GM21723 (cell line): ENCODE measurements around the gene DUXB.
A peak's percentile ranks its signal among the peaks of the same experiment; 100 is the strongest.

Experiments used
- ATAC-seq: cut with Tn5 transposase; IDR thresholded peaks from one replicate; pipeline ENCODE4 v1.9.1; 2021; ENCODE audit warnings: mild to moderate bottlenecking, moderate library complexity; ENCODE audit not compliant: unreplicated experiment

DUXB gene, protein sequence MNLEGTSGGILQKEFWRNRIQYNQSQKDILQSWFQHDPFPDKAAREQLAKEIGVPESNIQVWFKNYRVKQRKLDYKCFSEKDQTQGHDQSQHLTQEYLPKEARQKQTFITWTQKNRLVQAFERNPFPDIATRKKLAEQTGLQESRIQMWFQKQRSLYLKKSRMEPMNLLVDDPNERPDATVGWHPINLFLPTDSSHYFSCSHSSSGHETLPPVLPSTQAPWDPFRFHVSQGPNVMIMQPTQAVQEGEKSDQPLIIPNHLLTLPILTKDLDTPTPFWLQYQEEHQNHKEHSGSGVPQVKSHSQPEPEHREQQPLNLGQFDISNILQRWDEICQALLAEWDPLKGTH

DNA sequence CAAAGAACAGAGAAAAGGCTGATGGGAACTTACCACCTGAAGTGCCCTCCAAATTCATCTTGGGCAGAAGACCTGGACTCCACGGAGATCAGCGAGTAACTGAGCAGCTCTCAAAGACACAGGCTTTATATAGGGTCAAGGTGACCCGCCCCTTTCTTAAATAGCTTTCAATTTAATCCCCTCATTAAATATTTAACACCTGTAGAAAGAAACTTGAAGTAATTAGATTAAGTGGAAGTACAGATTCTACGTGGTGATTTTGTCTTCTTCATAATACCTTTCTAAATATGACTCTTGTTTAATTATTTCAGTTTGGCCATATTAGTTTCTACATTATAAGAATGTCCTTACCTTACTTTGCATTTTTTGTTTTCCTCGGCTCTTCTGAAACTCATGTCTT, at the start of gene DUXB:
Gene DUXB, minus strand, starts transcription at position 101 of the 400 bp plus-strand sequence. Its CDS starts 43 bp downstream, at position 58.
- ATAC-seq = no peak

DNA sequence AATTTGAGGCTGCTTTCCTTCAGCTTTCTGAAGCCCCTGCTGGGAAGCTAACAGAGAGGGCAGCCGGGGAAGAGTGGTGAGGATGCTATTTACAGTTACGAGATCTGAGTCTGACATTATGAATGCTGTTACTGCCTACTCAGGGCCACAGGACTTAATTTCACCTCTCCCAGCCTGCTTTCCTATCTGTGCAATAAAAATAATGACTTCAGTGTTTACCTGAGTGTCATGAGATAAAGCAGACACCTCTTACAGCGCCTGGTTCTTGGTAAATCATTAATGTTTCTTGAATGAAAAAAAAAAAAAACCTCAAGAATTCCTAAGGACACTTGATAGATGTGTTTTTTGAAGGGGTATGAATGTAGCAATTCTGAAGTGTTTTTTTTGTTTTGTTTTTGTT, 49.3 kb upstream of the DUXB start:
- ATAC-seq = no peak

DNA sequence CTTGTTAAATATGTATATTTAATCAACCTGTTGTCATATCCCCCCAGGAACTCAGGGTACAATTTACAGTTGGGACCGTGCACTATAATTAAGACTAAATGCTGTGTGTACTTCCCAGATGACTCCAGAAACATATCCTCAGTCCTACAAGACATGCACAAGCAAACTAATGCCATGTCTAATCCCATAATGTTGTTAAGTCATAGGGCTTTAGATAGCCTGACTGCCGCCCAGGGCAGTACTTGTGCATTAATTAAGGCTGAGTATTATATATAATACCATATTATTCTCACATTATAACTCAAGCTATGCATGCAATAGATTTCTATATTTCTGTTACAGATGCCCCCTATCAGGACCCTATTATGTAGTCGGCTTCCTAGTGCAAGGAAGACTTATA, 45.1 kb upstream of the DUXB start:
- no peak for ATAC-seq

DNA sequence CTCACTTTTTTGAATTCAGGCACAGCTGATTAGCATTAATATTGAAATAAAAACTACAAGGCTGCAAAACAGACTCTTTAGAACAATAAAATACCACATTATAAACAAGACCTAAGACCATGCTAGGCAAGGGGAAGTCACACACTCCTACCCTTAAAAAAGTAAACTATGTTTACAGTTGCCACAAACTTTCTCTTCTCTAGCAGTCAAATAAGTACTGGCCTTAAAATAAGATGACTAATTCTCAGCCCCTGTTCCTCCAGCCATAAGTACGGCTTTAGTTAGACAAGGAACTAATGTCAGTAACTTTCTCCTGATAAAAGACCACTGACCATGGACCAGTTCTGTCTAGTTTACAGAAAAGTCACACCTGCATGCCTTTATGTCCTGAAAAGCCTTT, 44.6 kb upstream of the DUXB start:
- peak; percentile 90 for ATAC-seq

DNA sequence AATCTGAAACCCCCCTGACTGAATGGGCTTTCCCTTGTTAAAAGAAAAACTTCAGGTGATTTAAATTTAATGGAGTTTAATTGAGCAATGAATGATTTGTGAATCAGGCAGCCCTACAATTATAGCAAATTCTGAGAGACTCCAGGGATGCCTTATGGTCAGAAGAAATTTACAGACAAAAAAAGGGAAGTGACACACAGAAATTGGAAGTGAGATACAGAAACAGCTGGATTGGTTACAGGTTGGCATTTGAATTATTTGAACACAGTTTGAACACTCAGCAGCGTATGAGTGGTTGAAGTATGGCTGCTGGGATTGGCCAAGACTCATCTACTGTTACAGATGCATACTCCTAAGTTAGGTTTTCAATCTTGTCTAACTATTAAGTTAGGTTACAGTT, 44.0 kb upstream of the DUXB start:
- ATAC-seq = peak; percentile 43

DNA sequence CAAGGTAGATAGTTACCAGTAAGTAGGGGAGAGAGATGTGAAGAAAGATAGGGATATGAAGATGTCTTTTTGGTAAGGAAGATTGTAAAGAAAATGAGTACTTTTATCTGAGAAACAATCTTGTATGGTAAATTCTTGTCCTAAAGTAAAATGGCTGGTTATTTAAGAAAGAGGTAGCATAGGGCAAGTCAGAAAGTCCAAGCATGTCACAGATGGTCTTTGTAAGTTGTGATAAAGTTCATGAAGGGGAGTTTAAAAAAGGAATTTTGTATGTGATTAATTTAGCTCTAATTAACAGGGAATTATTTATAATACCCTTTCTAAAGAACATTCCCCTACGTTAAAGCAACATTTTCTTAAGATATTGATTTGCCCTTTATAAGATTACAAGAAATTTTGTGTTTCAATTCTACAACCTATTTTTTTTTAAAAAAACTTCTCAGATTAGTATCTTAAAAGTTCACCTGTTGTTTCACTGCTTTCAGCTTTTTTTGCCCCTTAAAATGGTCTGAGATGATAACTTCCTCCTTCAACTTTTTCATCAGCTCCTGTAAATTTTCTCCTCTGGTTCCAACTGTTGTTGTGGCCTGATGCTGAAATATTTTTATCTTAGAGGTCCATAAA, 41.3 kb upstream of the DUXB start:
- ATAC-seq = no peak

DNA sequence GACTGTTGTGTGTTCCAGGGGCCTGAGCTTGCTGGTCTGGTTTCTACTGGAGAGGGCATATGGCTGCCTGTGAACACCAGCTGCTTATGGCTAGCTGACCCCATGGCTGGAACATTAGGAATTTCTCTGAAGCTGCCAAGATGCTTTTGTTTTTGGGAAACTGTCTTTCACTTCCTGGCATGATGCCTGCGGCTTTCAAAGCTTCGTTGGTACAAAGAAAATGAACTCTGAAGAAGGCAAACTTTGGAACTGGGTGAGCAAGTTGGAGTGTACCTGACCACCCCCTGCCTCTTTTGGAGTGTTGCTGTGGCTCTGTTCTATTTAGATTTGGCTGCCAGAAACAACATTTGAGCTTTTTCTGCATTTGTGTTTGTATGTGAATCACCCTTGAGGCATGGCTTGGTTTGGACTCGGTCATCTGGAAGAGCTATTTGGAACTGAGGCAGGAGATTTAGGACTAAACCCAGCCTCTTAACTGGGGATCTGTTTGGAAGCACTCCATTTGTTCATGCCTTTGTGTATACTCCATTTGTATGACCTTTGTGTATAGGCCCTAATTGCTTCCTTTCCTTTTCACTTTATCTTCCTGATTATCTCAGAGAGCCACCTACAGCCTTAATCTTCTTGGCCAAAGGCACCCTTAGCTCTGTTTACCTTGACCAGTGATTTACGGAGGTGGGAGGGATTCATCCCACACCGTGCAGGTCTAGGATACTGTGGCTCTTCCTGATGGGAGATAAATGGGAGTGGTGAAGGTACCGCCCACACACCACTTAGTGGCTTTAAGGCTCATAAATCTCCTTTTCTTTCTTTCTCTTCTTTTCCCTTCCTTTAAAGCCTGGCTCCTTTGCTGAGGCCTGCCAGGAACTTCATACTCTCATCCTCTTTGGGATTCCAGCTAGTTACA, 32.3 kb upstream of the DUXB start:
- ATAC-seq = no peak

DNA sequence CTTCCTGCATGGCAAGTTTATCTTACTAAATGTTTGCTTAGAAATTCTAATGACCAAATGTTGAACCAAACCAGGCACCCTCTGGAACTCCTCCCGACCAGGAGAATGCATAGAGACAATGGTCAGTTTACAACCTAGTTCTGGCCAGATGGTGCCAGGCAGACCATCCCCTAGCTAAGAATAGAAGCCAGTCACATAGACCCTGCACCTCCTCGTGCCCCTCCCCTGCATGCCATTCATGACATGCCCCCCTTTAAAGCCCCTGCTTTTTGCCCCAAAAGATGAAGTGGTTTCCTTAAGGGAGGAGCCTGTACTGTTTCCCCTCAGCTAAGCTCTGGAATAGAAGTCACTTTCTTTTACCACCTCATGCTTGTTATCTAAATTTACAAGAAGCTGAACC, 31.6 kb upstream of the DUXB start:
- ATAC-seq = no peak

DNA sequence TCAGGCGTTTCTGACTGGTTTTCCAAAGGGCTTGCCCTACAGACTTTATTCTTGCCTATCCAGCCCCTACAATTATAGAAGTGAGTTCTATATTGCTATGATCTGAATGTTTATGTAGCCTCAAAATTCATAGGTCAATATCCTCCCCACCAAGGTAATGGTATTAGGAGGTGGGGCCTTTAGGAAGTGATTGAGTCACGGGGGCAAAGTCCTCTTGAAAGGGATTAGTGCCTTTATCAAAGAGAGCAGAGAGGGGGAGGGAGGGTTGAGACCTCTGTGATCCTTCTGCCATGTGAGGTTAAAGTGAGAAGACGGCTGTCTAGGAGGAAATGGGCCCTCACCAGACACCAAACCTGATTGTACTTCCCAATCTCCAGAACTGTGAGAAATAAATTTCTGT, 26.0 kb upstream of the DUXB start:
- ATAC-seq = no peak

DNA sequence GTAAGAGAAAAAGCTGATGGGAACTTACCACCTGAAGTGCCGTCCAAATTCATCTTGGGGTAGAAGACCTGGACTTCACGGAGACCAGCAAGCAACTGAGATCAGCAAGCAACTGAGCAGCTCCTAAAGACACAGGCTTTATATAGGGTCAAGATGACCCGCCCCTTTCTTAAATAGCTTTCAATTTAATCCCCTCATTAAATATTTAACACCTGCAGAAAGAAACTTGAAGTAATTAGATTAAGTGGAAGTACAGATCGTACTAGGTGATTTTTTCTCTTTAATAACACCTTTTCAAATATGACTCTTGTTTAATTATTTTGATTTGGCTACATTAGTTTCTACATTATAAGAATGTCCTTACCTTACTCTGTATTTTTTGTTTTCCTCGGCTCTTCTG, 25.1 kb upstream of the DUXB start, which contains the start of gene CPHXL:
Gene CPHXL, minus strand, starts transcription at position 101 of the 400 bp plus-strand sequence. Its CDS starts 48 bp downstream, at position 53.
- ATAC-seq = no peak

DNA sequence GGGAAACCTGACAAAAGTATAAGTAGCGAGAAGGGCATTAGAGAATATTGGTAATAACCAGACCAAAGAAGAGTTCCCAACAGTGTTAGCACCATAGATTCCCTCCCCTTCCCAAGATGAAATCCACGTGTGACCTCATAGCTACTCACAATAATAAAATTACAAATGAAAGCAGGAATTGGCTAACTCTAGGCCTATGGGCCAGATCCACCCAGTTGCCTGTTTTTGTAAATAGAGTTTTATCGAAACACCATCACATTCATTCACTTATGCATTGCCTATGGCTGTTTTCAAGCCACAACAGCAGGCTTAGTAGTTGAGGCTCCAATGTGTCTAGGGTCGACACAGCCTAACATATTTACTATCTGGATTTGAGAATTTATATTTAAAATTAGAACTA, 17.2 kb upstream of the DUXB start:
- no peak for ATAC-seq

DNA sequence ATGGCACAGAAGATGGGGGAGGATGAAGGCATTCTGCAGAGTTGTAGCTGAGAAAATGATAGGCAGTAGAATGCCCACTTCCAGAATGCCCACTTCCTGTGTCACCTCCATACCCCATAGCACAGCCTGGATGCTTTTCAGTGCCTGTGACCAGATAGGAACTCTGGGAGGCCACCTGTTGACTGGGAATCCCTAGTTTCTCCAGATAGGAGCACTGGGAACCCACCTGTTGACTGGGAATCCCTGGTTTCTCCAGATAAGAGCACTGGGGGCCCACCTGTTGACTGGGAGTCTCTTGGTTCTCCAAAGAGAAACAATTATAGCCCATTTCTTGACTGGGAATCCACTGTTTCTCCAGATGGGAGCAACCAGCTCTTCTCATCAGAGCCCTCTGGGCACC, 13.4 kb upstream of the DUXB start:
- no peak for ATAC-seq

DNA sequence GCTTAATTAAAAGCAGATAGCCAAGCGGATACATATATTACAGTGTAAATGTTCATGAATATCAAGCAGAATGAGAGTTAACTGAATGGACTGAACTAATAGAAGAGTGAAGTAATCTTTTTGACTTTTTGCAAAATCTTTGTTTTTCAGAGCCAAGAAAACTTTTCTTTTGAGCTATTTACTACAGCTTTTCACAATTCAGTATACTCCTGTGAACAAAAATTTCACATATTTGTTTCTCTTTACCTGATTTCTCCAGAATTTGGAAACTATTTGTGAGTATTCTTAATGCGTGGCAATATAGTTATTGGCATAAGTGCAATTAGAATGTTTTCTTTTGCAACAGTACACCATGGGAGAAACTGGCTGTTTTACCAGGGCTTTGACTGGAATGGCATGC, 9.1 kb upstream of the DUXB start:
- ATAC-seq = no peak

DNA sequence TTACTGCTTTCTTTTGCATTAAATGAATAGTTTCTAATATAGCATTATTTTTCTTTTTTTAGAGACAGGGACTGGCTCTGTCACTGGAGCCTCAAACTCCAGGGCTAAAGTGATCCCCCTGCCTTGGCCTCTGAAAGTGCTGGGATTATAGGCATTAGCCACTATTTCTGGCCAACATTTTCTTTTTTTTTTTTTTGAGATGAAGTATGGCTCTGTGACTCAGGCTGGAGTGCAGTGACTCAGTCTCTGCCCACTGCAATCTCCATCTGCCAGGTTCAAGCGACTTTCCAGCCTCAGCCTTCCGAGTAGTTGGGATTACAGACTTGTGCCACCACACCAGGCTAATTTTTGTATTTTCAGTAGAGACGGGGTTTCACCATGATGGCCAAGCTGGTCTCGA, 2.0 kb upstream of the DUXB start:
- ATAC-seq = no peak

DNA sequence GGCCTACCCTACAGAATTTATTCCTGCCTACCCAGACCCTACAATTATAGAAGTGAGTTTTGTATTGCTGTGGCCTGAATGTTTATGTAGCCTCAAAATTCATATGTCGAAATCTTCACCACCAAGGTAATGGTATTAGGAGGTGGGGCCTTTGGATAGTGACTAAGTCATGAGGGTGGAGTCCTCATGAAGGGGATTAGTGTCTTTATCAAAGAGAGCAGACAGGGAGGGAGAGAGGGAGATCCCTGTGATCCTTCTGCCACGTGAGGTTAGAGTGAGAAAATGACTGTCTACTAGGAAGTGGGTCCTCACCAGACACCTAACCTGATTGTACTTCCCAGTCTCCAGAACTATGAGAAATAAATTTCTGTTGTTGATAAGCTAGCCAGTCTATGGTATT, 981 bp upstream of the DUXB start:
- no peak for ATAC-seq

DNA sequence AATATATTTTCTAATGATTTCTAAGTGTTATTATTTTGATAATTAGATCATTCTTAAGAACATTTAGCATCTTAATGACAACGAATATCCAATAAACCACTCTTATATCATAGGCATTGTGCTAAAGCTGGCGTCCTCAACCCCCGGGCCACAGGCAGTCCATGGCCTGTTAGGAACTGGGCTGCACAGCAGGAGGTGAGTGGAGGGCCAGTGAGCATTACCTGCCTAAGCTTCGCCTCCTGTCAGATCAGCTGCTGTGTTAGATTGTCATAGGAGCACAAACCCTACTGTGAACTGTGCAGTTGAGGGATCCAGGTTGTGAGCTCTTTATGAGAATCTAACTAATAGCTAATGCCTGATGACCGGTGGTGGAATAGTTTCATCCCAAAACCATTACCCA, 3.7 kb downstream of the DUXB start:
- ATAC-seq = no peak

DNA sequence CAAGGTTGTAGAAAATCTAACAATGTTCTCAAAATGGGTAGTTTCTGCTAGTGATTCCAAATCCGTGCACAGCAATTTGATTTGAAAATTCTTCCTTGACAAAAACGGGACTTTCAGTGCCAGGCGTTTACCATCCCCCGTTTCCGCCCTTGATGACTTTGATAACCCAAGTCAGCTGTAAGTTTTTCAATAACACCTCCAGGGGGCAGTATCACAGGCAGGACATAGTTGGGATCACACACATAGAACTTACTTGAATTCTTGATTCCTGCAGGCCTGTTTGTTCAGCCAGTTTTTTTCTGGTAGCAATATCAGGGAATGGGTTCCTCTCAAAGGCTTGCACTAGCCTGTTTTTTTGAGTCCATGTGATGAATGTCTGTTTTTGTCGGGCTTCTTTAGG, 5.6 kb downstream of the DUXB start:
- no peak for ATAC-seq

DNA sequence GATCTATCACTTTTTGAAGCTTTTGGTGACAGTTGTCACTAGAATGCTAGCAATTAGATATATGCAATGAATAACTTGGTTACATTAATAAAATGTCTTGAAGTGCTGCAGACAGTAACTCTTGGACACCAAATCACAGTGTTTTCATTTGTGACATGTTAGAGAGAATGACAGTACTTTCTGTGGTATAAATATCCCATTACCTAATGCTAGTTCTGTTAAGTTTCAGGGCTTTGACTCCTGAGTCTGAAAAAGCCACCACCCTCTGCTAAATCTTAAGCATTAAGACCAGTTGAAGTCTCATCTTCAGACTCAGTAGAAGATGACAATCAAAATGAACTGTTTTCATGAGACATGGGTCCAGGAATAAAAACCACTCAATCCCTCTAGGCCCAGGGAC, 13.9 kb downstream of the DUXB start:
- ATAC-seq = no peak

DNA sequence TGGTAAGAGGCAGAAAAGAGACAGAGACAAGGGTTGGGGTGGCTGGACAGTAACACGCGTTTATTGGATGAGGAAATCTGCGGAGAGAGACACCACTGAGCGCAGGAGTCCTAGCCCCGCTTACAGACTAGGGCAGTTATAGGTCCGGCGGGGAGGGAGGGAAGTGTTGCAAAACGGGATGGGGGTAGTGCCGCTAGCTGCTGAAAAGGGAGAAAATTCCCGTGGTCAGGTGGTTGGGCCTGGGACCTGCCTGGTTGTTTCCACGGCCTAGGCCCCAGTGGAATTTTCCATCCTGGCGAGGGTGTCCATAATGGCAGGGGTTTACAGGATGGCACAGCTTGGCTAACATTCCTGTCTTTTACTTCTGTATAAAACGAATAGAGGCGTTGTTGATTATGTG, 19.0 kb downstream of the DUXB start:
- no peak for ATAC-seq

DNA sequence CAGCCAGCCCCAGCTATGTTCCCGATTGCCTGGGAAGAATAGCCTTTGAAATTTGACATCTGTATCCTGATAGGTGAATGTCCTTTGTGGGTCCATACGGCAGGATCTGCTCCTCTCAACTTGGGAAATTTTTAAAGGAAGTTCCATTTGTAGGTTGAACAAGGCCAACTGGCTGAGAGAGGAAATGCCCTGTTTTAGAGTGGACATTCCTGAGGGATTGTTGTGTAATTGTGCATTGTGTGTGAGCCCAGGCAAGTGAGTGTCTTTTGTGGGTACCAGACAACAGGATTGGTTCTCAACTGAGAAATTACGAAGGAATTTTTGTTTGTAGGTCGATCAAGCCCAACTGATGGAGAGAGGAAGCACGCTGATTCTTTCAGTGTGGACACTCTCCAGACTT, 21.9 kb downstream of the DUXB start:
- ATAC-seq = no peak

DNA sequence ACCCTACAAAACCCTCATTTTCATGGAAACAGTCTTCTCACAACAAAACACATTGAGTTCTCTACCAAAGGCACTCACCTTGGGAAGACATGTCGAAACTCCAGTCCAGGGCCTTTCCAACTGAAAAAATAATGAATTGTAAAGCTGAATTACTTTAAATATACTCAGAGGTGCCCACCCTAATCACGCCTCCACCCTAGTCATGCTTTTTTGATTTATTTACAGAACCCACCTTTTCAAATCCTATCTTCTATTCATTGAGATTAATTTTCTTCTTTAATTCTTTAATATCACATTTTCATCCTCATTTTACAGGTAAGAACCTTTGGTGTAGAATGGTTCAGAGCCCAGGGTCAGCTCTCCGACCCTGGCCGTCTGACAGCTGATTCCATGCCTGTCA, 24.4 kb downstream of the DUXB start, which contains the start of gene CPHXL2:
Gene CPHXL2, minus strand, starts transcription at position 101 of the 400 bp plus-strand sequence. Its CDS starts 10 bp downstream, at position 91.
- ATAC-seq = no peak

DNA sequence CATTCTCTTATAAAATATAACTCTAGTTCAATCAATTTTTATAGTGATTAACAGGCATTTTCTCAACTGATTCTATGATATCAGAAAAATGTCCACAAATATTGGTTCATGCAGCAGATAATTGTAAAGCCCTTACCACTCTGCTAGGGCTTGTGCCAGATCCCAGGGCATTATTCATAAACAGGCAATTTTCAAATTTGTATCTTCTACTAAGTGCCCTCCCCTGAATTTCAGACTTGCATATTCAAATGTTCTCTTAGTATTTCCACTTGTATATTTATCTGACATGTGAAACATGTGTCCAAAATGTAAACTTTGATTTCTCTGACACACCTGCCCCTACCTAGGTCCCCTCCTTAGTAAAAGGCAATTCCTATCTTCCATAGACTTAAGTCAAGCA, 33.8 kb downstream of the DUXB start:
- ATAC-seq = no peak
